KG1 (cell line): Measurements from ENCODE around the gene MX2.
"Not testable (repeated sequence)": the region's sequence is repeated elsewhere in the genome, so short reads cannot be mapped to it uniquely, and the experiment has no call there.

Experiments
- DNase-seq: peaks from one replicate; lab custom pipeline; 2025; lab: John Stamatoyannopoulos, UW

MX2 gene, protein sequence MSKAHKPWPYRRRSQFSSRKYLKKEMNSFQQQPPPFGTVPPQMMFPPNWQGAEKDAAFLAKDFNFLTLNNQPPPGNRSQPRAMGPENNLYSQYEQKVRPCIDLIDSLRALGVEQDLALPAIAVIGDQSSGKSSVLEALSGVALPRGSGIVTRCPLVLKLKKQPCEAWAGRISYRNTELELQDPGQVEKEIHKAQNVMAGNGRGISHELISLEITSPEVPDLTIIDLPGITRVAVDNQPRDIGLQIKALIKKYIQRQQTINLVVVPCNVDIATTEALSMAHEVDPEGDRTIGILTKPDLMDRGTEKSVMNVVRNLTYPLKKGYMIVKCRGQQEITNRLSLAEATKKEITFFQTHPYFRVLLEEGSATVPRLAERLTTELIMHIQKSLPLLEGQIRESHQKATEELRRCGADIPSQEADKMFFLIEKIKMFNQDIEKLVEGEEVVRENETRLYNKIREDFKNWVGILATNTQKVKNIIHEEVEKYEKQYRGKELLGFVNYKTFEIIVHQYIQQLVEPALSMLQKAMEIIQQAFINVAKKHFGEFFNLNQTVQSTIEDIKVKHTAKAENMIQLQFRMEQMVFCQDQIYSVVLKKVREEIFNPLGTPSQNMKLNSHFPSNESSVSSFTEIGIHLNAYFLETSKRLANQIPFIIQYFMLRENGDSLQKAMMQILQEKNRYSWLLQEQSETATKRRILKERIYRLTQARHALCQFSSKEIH

DNA sequence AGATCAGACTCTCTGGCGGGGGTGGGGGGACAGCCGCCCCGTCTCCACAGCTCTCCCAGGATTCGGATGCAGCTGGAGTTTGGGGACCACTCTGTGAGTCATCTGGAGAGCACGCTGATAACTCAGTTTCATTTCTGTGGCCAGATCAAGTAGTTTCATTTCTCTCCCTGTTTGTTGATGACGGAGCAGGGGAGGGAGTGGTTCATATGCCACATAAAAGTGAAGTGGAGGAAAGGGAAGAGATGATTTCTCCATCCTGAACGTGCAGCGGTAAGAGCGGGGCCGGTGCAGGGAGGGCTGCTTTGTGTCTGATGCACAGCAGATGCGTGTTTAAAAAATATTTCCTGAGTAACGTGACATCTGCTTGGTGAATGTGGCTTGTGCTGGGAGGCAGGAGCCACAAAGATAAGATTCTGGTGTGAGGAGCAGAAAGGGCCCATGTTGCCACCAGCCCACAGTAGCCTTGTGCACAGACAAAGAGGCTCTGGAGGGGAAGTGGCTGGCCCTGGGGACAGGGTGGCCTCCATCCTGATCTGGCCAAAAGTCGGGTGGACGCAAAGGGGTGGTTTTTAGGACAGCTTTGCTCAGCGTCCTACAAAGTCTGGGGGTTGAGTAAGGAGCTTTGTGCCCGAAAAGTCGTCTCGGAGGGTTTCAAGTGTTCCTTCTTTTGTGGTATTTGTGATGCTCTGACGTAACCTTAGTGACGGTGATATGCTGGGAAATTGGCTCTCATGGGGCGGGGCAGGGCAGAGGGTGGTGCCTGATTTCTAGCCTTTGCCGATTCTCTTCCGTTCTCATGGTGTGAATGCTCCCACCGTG, at the start of gene MX2:
TSS of gene MX2 (plus strand) at position 242 of the 819 bp plus-strand sequence. CDS start 14,880 bp downstream, outside the sequence.
- DNase-seq = no peak

DNA sequence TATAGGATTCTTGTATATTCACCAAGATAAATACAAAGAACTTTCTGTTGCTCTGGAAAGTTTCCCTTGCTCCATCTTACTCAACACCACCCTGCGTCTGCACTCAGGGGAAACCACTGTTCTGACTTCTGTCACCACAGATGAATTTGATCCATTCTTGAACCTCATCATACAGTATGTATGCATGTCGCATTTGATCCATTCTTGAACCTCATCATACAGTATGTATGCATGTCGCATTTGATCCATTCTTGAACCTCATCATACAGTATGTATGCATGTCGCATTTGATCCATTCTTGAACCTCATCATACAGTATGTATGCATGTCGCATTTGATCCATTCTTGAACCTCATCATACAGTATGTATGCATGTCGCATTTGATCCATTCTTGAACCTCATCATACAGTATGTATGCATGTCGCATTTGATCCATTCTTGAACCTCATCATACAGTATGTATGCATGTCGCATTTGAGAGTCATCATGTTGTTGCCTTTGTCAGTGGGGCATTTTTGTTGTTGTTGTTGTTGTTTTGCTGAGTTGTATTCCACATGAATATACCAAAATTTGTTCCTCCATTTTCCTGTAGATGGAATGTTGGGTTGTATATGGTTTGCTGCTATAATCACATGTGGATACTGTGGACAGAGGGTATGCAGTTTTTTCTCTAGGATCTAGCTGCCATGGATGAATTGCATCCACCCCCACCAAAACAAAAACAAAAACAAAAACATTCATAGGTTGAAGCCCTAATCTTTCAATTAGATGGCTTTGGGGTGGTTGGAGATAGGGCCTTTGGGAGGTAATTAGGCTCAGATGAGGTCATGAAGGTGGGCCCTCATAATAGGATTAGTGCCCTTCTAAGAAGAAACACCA, 48.3 kb upstream of the MX2 start:
- not testable (repeated sequence) for DNase-seq

DNA sequence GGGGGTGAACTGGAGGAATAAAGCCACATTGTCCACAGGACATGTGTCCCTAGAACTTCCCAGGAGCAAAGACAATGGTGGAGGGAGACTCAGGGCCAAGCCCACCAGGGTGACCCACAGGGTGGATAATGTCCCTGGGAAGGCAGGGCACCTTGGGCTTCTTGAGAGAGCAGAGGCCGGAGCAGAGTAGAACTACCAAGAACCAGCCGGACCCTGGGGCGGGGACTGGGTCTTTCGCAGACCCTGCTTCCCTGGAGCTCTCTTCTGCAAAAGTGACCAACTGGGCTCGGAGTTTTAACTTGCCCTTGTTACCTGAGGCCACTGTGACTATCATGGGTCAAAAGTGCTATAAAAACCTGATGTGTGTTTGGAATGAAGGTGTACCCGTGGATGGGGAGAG, 46.1 kb upstream of the MX2 start:
- DNase-seq = no peak

DNA sequence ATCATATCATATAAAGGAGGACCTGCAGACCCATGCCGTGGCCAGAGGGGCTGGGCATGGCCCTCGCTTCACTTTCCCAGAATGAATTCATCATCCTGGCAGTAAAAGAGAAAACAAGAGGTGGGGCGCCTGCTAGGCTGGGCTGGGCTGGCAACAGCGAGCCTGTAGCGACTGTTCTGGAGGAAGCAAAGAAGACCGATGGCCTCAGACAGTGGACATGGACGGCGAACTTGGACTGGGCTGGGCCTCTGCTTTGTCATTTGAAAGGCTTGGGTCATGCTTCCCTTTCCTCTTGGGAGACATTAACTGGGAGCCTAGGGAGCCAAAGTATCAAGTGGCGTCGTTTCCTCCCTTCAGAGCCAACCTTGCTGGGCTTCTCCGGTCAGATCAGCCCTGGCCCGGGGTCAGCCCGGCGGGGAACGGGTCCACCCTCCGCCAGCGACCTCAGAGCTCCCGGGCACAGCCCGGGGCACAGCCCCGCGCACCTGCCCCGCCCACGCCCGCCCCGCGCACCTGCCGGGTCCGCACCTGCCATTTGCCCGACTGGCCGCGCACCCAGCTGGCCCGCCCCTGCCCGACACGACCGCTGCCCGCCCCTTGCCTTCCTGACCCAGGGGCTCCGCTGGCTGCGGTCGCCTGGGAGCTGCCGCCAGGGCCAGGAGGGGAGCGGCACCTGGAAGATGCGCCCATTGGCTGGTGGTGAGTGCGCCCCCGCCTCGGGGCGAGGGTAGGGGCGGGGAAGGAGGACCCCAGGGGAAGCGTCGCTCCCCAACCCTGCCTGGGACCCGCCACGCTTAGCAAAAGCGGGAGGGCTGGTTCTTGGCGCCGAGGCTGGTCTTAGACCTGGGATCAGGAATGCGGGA, 45.4 kb upstream of the MX2 start, which contains the start of gene FAM3B:
TSS of gene FAM3B (plus strand) at position 602 of the 863 bp plus-strand sequence. CDS start at position 681, 79 bp downstream.
- DNase-seq = no peak

DNA sequence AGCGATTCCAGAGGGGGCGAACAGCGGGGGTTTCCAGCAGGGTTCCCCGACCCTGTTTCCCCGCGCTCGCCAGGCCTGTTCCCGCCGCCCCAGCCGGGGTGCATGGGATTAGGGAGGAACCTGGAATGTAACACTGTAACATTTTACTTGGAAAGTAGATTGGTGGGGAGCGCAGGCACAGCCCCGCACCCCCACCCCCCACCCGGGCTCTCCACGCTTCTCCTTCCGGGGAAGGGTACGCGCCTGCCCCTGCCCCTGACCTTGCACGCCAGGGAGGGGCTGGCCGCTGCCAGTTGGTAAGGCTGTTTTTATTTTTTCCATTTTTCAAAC, 44.8 kb upstream of the MX2 start:
- DNase-seq = no peak

DNA sequence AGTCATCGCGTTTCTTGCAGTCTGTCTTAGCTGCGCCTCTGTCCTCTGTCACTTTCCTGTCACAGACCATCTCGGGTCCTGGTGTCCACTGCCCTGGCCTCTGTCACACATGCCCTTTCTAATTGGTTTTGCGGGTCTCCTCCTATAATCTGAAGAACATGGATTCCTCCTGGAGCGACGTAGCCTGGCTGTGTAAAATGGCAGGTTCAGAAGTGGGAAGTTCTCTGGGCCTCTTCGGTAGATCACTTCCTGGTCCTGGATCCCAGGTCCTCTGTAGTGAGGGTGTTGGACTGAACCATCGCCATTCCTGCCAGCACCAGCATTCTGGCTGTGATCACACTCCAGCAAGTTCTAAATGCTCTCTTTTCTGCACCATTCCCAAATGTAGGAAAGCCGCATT, 44.4 kb upstream of the MX2 start:
- no peak for DNase-seq

DNA sequence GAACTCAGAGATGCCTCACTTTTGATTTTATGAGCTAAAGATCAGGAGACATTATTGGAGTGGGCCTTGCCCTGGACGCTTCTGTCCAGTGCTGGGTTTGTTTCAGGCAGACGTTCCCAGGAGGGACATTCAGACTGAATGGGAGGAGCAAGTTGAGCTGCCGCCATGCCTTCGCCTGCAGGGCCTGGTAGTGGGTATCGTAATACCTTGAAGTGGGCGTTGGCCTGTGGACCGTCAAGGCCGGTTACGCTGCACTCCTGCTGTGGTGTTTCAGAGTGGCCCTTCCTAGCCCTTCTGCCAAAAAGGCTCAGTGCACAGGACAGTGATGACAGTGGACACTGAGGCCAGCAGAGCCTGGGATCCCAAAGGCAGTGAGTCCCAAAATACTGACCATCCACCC, 43.6 kb upstream of the MX2 start:
- DNase-seq = no peak

DNA sequence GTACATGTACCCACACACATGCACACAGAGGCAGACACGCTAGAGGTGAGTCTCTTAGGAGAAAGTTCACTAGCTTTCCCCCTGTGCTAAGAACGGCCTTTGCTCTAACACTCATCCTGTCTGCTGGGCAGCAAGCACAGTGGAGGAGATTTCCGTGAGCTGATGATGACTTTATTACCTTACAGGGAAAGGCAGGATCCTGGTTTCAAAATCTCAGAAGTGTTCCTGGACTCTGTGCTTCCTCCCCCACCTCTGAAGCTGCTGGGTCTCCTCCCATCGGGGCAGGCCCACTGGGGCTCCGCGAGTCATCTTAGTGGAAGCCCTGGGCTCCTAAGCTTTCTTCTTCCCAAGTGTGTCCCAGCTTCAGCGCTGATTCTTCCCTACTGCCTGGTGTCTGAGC, 42.6 kb upstream of the MX2 start:
- no peak for DNase-seq

DNA sequence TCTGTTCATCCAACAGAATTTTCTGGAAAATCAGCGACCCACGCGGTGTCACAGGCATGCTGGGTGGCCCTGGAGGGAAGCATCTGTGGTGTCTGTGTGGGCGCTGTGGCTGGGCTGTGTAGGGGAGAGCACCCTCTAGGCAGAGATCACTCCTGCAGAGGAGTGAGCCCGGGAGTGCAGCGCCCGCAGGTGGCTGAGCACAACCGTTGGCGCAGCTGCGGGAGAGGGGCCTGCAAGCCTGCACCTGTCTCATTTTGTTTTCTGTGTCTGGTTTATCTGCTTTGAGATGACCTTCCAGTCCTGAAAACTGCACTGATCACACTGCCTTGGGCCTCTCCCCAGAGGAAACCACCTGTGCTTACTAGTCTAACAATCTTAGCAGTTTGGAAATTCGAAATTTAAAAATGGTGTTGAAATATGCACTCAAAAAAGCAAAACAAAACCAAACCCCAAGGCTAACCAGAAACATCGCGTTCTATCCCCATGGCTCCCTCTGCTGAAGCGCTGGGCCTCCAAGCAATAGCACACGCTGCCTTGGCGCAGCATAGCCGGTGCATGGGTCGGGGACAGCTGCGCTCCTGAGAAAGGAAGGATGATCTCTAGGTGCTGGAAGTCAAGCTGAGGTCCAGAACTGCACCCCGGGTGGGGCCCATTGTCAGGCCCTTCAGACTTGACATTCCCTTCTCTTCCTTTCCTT, 40.5 kb upstream of the MX2 start:
- no peak for DNase-seq

DNA sequence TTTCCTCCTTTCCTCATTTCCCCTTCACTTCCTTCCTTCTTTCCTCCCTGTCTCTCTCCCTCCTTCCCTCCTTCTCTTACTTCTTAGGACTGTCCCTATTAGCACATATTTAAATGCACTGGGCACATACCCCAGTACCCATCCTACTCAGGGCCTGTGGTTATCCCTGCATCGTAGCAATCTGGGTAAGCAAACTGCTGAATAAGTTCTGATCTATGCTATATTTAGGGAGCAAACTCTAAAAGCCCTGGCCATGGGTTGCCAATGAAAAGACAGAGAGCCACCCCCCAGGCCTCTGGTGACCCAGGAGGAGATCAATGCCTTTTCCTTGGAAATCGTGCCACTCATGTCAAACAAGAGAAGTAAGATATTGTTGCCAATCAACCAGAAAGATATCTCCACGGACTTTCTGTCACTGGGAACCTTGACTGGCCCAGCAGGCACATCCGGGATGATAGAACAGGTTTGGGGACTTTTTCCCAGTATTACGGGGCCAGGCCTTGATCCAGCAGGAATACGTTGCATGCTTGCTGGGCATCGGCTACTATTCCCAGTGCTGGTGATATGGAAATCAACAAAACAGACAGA, 39.8 kb upstream of the MX2 start:
- no peak for DNase-seq

DNA sequence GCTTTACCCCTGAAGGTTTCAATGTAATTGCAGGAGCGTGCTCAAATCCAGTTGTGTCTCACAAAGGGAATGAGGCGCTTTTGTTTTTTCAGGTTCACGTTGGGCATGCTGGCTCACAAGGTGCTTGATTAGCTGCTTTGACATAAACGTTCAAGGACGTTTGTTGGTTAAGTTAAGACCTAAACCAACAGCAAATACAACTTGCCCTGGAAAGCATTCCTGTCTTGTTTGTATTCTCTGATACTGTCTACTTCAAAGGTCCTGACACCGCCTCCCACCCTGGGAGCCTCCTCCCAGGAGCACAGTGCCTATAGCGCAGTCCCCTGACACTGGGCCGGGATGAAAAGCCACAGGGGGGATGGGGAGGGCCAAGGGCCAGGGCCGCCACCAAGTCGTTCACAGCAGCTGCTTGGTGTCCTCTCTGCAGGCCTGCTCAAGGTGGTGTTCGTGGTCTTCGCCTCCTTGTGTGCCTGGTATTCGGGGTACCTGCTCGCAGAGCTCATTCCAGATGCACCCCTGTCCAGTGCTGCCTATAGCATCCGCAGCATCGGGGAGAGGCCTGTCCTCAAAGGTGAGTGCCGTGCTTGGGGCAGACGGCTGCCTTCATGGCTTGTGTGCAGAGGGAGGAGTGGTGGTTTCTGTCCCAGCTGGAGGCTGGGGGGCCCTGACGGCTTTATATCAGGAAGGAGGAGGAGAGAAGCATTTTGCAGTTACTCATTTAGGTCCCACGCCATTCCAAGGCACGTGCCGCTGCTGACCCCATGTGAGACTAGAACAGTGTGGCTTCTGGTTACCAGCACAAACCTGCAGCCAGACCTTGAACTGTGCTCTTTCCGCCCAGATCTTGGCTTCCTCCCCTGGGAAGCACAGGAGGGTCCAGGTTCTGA, 39.1 kb upstream of the MX2 start:
- DNase-seq = no peak

DNA sequence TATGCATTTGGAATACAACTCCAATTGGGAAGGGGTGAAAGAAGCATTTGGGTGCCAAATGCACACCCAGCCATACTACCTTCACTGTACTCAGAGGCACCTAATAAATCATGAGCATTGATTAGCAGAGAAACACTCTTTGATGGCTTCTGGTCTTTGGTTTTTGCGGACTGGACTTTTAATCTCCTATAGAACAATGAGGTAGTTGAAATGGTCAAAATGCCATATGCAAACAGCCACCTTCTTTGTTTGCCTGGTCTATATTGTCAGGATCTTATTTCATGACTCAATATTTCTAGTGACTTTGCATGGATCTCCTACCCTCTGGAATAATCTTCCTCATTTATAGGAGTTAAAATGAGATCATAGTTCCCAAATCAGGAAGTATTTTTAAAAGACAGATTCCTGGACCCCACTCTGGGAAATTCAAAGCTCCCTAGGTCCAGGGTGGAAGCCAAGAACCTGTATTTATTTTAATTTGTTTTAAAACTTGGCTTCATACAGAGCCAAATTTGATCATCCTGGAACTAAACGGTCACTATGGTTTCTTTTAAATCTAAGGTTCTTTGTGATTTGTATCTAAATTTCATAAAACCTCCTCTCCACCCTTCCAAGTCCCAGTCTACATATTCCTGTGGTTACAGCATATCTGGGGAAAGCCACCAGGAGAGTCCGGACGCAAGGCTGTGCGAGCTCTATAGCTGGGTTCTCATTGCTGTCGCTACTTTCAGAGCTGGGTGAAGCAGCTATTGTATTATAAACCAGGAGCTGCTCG, 36.5 kb upstream of the MX2 start:
- DNase-seq = no peak

DNA sequence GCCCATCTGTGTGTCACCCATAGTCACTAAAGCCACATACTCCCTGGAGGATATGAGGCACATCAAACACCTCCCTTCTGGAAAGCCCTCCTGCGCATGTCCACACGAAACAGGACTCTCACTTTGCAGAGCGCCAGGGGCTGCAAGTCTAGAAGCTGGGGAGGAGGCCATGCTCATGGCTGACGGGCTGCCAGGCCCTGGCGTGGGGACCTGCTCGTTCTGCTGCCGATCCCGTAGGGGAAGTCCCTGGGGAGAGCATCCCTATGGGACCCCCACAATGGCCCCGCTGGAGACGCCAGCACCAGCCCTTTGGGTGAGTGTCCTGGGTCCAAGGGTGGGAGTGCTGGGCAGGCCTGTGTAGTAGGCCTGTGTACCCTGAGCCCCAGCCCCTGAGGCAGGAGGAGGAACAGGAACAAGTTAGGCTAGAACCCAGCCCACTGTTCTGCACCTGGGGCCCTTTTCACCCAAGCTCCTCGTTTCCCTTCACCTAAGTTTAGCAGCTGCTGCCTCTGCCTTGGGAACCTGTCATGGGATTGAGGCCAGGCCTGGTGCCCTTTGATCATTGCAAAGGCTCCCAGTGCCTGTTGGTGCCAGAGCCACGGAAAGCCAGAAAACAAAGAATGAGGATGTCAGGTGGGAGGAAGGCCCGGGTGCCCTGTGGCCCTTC, 35.3 kb upstream of the MX2 start:
- no peak for DNase-seq

DNA sequence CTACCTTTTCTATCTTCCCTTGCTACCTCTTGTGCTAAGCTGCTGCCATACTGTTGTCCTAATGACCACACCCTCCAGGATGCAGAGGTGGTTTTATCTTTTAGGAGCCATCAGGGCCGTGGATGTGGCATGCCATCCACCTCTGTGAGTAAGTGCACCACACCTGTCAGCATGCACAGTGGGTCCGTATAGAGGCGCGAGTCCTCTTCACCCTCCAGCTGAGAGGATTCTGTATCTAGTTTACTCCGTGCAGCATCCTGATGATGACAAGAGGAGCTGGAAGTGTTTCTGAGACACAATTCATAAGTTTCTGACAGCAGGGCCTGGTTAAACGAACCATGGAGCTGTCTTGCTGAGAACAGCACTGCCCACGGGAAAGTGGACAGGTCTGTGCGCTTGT, 34.1 kb upstream of the MX2 start:
- DNase-seq = no peak

DNA sequence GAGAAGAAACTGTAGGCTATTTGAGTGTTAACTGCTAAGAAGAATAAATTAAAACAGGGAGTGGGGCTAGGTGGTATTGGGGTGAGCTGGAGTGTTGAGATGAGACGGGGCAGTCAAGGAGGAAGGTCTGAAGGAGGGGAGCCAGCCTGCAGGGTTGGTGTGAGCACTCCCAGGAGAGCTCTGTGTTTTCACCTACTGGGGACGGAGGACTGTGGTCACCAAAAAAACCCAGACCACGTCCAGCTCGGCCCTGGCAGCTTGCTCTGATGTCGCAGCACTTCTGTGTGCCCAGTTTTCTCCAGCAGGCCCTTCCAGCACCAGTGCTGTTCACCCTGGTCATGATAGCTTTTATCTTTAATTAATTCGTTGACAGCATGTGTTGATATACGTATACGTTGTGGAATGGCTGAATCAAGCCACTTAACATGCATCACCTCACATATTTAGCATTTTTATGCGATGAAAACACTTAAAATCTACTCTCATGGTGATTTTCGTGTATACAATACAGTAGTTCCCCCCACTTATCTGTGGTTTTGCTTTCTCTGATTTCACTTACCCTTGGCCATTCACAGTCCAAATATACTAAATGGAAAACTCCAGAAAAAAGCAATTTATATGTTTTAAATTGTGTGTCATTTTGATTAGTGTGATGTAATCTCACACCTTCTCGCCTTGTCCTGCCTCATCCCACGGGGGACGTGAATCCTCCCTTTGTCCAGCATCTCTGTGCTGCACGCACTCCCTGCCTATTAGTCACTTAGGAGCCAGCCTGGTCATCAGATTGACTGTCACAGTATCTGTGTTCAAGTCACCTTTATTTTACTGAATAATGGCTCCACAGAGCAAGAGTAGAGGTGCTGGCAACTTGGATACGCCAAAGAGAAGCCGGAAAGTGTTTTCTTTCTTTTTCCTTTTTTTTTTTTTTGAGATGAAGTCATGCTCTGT, 32.9 kb upstream of the MX2 start:
- no peak for DNase-seq

DNA sequence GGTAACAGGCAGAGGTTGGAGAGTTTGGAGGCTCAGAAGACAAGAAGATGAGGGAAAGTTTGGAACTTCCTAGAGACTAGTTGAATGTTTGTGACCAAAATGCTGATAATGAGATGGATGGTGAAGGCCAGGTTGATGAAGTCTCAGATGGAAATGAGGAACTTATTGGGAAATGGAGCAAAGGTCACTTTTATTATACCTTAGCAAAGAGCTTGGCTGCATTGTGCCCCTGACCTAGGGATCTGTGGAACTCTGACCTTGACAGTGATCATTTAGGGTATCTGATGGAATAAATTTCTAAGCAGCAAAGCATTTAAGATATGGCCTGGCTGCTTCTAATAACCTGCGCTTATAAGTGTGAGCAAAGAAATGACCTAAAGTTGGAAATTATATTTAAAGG, 28.1 kb upstream of the MX2 start:
- no peak for DNase-seq
